SIG-M5 treated with dmso at 0.1 percent for 504 hours (cell line): Measurements from ENCODE around the gene TMBIM1.

Source experiments
- DNase-seq: peaks from one replicate; lab custom pipeline; 2025; ENCODE audit not compliant: unreplicated experiment; lab: John Stamatoyannopoulos, UW

Gene TMBIM1

DNA sequence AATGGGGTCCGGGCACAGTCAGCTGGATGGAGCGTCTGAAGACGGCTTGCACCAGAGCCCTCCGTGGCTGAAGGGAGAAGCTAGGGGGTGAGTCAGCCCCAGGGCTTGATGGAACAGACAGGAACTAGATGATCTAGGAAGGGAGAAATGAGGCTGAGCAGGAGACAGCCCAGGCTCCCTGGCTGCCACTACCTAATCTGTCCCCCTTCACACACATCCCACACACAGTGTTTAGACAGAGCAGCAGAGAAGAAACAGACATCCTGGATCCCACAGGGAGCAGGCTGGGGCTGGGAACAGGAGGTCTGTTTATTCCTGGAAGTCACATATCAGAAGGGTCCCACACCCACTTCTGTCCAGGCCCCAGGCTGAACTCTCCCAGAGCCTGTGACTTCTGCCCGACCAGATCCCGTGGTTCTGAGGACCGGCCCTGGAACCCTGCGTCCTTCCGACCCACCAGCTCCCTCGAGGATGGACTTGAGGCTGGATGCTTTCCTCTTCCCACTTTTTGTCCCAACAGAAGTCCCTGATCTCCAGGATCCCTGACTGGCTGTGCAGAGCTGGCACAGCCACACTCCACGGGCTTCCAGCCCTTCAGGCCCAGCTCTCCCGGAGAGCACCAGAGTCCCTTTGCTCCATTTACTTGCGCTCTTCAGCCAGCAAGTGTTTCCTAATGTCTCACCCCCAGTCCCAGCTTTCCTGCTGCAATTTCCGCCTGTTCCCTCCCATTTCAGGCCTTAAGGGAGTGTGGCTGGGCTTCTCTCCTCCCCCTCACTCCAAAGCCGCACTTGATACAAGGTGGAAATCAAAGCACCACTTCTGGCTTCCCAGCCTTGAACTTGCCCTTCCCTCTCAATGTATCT lies 33.0 kb downstream of the TMBIM1 start:
- DNase-seq: peak; percentile 69

GRCh38 chr2:218257390-218257981 lies 34.8 kb downstream of the TMBIM1 start:
- peak; percentile 98 for DNase-seq

GRCh38 chr2:218256612-218257350 lies 35.5 kb downstream of the TMBIM1 start:
- no peak for DNase-seq

DNA sequence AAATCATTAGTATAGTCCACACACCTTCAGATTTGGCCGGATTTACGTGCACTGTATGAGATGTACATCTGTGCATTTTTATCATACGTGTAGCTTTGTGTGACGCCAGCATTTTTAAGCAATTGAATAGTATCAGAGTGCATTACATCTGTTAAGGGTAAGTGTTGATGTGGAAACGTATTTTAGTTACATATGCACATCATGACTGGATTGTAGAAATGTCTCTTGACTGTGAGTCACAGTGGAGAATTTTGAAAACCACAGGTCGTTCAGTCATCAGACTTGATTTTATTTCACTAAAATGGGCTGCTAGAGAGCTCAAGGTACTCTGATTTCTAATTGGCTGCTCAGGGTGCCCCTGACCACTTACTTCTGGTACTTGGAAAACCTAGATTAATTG lies 36.9 kb downstream of the TMBIM1 start:
- no peak for DNase-seq

DNA sequence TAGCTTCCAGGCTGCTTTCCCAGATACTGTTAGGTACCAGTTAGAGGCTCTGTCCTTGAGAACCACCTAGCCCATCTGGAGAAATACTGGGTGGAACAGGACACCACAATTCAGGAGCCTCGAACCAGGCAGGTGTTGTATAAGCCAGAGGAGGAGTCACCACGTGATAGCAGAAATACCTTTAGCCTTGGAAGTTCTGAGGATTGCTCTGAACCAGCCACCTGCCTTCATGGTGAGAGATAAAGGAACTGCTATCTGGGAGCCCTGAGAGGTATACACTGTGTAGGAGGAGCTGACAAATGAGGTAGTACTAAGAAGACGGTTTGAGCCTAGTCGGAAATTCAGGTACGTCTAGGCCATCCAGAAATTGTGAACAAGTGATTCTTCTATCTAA lies 39.1 kb downstream of the TMBIM1 start:
- no peak for DNase-seq

DNA sequence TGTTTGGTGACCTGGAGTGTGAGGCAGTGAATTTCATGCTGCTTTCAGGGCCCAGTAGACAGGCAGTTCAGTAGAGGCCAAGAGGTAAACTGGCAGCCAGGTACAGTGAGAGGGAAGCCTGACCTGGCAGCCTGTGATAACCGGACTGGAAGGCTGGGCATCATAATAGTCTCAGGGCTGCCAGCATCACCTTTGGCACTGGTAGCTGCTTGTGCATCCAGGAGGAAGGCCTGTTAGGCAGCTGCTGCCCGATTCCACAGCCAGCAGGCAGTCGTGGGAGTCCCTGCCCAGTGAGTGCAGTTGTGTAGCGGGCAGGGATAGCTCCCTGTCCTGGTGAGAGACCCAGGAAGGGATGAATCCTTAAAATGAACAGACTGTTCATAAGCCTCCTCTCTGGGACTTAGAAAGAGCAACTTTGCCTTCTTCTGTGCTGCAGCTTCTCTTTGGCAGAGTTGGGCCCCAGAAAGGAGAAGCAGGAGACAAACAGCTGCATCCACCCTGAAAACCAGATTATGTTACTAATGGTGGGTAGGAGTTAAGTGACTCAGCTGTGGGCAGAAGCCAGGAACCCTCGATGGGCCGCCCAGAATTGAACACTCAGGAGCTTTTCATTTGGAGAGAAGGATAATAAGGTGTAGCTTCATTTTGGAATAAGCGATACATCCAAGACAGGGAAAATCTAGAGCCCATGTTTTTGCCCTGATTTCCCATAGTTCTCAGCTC lies 39.6 kb downstream of the TMBIM1 start:
- DNase-seq: peak; percentile 48

DNA sequence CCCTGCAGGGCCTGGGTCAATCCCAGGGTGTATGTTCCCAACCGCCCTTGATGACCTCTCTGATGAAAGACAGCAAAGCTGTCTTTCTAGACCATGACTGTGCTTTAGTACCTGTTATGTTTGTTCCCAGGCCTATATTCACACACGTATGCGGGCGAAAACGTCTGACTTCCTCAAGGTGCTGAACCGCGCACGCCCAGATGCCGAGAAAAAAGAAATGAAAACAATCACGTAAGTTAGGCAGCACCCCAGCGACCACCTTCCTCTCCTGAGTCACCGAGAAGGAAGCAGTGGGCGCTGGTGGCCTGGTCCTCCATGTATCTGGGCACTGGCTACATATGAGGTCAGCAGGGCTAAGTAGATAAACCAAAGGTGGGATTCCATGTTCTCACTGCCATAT lies 42.6 kb downstream of the TMBIM1 start:
- DNase-seq: no peak

GRCh38 chr2:218245214-218245613 lies 47.1 kb downstream of the TMBIM1 start:
- DNase-seq: no peak

DNA sequence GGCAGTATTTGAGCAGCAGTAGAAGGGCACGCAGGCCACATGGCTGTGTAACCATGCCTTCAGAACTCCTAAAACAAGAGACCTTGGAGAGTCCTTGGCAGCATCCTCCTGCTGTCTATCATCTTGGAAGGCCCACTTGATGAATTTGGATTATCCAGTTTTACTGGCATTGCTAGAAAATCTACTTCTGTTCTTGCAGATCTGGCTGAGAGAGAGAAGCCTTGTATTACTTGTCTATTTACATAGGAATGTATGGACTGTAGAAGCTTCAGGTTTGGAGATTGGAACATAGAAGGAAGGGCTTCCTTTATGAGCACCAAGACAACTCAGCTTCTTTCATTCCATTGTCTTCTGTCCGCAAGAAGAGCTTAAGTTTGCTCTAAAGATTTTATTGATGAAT lies 47.6 kb downstream of the TMBIM1 start:
- no peak for DNase-seq

- no peak for DNase-seq
Observed at GRCh38 chr2:218244204-218244603, 48.1 kb downstream of the TMBIM1 start.

- no peak for DNase-seq
Observed at GRCh38 chr2:218238887-218239286, 53.4 kb downstream of the TMBIM1 start.

DNA sequence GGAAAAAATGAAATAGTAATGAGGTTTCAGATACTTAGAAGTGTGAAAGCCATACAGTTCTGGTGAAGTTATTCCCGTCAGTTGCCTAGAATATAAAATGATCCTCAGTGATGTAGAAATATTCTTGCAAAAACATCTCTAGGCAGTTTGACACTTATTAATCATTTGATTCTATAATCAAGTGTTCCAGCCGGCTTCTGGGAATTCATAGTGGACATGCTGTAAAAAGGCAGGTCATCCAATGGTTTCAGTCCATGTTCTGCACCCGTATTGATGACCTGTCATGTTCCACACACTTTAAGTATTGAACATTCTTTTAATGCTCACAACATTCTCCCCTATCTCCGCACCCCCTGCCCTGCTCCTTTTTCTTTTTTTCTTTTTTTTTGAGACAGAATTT lies 55.5 kb downstream of the TMBIM1 start:
- DNase-seq: no peak

DNA sequence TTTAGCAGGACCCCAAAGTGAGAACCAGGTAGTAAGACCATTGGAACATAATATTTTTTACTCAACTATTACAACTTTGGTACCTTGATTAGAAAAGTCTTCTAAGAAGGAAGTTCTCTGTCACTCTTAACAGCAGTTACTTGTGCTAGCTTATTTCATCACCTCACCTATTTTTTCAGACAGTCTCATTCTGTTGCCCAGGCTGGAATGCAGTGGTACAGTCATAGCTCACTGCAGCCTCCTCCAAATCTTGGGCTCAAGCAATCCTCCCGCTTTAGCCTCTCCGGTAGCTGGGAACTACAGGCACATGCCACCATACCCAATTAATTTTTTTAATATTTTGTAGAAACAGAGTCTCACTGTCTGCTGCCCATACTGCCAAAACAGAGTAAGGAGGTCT lies 57.3 kb downstream of the TMBIM1 start:
- DNase-seq: no peak

DNA sequence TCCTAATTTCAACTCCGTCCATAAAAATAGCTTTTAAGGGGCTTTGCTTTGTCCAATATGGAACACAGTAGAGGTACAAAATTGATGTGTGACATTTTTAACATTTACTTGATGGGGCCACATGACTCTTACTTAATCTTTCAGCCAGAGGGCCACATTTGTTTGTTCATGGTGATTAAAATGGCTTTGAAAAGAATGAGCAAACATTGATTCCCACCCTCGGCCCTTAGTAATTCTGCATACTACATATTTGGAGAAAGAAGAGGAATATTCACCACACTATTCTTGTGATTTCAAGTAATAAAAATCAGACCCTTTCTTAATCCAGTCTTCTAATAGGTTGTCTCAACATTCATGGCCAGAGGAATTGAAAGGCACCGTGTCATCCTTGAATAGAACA lies 57.8 kb downstream of the TMBIM1 start:
- no peak for DNase-seq

DNA sequence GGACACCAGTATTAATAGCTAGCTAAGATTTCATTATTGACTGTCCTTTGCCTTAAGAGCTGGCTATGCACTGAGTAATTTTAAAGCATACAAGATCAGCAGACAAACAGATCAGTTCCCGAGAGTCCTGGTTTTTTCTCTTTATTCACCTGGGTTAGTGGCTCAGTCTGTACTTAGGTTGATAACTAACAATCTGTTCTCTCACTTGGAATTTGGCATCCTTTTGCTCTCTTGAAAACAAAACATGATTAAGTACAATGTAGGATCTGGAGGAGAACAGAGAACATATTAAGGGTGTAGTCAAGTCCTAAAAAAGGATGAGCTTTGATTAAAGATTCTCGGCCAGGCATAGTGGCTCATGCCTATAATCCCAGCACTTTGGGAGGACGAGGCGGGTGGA lies 58.8 kb downstream of the TMBIM1 start:
- DNase-seq: no peak

- DNase-seq: peak; percentile 65
Observed at GRCh38 chr2:218230882-218231281, 61.4 kb downstream of the TMBIM1 start.

GRCh38 chr2:218229851-218230250 lies 62.5 kb downstream of the TMBIM1 start:
- DNase-seq: no peak

DNA sequence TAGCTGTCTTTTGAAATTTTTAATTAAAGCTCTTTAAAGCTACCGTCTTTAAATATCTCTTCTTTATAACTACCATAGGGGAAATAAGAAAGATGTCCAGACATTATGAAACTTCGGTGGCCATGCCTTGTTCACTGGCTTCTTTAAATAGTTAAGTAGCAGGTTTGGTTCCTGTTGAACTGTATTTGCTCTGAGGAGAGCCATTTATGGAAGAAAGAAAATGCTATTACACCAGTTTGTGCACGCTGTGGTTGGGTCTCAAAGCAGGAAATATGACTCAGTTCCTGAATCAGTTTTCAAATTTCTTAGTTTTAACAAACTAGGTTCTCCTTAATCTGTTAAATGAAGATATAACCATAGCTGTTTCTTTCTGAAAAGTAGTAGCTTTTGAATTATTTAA lies 63.1 kb downstream of the TMBIM1 start:
- DNase-seq: peak; percentile 96

GRCh38 chr2:218228366-218229090 lies 63.8 kb downstream of the TMBIM1 start:
- peak; percentile 83 for DNase-seq

DNA sequence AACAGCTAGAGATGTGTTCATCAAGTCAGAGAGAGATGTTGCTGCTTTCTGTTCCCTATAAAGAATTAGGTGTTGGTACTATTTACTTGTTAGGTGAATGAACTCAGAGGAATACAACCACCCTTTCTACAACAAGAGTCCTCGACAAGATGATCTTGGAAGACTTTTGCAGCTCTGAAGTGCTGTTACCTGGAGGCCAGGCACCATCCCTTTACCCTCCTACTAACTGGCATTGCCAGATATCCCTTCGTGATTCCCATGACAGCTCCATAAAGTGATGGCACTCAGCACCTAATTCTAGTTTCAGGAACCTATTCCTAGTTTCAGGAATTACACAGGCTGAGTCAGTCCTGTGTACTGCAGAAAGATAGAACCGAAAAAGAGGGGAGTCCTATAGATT lies 65.4 kb downstream of the TMBIM1 start:
- DNase-seq: no peak
